NCI-H526 (cell line): Measurements from ENCODE around the gene IRAK3.
"Not testable (repeated sequence)": the region's sequence is repeated elsewhere in the genome, so short reads cannot be mapped to it uniquely, and the experiment has no call there.

ENCODE experiments used
- DNase-seq, 2 experiments: peaks; one replicate each; lab custom pipeline; 2025; lab: John Stamatoyannopoulos, UW

Gene IRAK3

DNA sequence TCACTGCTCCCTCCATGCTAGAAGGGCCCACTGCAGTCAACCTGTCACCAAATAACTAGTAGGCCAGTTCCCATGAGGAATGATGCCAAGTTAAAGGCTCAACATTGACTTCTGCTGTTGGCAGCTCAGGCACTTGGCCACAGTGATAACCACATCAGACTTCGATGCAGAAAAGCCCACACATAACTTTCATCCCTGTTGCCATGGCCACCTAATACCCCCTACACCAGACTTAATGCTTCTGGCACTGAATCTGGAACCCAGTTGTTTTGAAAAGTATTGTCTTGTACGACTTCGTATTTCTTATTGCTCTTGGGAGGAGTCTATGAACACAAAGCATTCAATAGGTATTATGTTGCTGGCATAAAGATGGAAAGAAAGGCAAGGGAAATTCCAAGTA, 69.0 kb downstream of the IRAK3 start:
- DNase-seq = no peak

DNA sequence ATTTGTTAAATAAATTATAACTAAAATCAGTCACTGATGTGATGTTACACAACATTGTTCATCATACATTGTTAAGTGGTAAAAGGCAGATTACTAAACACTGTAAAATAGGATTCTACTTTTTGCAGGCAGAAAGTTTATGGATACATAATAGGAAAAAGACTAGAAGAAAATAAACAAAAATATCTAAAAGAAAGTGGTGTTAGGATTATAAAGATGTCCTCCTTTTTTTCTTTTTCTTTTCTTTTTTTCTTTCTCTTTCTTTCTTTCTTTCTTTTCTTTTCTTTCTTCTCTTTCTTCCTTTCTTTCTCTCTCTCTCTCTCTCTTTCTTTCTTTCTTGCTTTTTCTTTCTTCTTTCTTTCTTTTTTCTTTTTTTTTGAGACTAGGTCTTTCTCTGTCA, 73.7 kb downstream of the IRAK3 start:
- no peak for DNase-seq

DNA sequence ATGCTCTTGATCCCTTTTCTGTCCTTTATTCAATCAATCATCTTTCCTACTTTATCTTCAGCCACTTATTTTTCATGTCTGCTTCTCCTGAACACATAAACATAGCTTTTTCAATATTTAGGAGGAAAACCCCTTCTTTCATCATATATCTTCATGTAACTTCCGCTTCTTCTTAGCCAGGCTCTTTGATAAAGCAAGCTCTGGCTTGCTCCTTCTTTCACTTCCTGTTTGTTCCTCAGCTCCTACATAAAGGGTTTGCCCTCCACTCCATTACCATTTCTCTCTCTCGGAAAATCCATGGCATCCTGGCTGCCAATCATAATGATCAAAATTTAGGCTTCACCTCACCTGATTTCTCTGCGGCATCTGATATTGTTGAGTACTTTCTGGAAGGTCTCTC, 79.5 kb downstream of the IRAK3 start:
- no peak for DNase-seq

DNA sequence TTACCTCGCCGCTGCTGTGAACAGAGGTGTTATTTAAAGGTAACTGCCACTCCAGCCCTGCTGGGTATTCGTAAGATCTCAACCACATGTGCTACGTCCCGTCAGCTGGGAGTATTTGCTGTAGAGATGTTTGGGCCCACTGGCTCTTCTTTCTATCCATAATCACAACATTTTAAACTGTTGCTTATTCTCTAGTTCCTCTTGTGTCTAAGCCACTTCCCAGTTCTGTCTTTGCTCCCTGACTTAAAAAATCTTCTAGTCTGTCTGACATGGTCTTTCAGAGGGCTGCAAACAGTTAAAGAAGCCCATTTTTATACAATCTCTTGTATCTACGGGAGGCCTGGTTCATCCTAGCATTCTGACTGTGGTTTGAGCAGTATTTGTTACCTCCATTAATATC, 80.1 kb downstream of the IRAK3 start:
- DNase-seq = no peak

DNA sequence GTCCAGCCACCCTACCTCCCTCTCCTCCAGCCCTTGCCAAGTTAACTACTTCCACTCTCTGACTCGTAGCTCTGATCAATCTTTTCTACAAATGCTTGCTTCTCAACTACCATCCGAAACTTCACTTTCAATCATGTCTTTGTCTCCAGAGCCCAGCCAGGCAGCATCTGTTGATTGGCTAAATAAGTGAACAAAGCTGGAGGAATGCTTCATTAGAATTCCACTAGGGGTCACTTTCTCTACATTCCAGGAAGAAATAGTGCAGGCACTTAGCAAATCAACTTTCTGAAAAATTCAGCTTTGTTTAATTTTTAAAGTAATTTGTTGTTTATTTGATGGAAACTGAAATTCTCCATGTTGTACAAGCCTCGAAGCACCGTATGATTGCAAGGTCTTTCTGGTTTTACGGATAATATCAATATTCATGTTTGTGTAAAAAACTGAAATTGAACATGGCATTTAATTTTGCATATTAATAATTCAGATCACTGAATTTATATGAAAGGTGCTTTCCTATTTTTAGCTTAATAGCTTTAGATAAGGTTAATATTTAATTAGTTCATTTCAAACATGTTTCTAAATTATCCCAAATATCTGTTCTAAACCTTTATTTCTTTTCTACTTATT, 80.9 kb downstream of the IRAK3 start:
- peak; percentile 5 to 62 for DNase-seq

DNA sequence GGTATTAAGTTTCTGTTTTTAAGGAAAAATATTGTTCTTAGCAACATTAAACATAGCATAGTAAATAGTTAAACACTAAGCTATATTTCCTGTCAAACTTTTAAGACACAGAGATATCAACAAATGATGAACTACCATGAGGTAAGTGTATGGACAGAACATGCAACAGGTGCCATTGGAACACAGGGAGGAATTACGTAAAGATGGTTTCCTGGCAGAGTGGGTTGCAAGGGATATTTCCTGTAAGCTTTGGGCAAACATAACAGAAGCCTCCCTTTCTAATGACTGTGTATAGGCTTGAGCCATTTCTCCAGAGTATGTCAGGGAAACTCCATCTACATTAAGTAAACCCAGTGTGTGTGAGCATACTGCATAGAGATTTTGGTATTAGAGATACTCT, 81.6 kb downstream of the IRAK3 start:
- no peak for DNase-seq

DNA sequence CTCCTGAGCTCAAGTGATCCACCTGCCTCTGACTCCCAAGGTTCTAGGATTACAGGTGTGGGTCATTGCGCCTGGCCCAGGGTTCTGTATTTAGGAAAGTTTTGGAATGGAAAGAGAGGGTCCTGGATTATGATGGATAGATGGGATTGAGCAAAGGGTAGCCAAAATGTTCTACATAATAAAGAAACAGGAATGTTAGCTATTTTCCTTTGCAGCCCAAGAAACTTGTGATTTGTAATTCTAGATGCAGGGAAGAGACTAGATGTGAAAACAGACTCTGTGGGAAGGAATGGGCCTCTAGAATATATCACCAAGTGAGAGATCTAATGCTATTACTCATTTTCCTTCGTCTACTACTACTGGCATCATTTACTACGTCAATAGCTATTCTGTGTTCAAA, 83.6 kb downstream of the IRAK3 start:
- no peak for DNase-seq

DNA sequence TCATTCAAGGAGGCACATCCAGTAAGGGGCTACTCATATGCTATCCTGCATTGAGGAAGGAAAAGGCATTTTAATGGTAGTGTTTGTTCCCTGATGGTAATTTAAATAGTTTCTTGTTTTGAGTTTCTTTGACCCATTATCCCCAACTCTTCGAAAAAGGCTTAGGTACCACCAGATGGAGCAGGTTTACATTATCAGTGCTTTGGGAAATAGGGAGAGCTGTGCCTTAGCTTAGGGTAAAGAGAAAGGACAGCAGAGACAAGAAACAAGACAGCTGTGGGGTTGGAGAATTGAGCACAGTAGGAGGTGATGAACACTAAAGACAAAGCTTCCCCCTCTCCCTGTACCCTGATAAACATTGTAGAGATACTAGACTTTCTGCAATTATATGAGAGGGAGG, 84.1 kb downstream of the IRAK3 start:
- no peak for DNase-seq

DNA sequence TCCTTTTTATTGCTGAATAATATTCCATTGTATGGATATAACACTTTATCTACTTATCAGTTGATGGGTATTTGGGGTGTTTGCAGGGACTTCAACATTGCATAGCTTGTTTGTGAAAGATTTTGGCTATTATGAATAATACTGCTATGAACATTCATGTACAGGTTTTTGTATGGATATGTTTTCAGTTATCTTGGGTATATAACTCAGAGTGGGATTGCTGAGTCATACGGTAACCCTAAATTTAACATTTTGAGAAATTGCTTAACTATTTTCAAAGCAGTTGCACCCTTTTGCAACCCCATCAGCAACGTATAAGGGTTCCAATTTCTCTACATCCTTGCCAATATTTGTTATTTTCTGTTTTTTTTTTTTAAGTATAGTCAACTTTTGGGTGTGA, 86.0 kb downstream of the IRAK3 start:
- no peak for DNase-seq

DNA sequence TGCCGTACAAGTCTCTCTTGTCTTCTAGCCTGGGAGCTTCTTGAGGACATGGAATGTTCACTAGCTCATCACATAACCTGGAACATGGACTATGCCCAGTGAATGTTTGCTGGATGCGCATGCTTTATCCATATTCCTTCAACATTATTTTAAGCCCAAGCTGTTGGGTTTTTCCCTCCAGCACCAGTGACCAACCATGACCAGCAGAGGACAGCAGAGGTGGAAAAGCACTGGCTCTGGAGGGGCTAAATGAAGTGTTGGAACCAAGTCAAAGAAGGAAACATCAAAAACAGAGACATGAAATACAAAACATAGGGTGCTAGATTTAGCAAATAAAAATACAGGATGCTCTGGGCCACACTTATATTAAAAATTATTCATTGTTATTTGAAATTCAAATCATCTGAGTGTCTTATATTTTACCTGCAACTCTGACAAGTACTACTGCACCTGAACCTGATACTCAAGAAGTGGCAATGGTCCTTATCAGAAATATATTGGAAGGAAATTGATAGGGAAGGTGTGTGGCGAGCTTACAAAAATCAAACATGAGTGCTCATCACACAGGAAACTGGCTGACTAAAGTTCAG, 90.2 kb downstream of the IRAK3 start:
- DNase-seq = peak in 1 of 2 experiments; percentile 22

DNA sequence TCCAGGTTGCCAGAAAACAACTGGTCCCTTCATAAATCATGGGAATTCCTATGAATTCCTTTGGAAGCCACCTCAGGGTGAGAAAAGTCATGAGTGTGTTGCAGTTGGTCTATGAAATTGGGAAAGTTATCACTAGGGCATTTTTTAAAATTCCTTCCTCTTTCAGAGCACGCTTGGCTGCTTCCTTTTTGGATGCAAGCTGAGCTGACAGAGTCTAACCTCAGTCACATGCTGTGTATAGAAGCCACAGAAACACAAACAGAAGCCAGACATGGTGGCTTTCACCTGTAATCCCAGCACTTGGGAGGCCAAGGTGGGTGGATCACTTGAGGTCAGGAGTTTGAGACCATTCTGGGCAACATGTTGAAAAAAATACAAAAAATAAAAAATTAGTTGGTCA, 91.5 kb downstream of the IRAK3 start:
- no peak for DNase-seq

DNA sequence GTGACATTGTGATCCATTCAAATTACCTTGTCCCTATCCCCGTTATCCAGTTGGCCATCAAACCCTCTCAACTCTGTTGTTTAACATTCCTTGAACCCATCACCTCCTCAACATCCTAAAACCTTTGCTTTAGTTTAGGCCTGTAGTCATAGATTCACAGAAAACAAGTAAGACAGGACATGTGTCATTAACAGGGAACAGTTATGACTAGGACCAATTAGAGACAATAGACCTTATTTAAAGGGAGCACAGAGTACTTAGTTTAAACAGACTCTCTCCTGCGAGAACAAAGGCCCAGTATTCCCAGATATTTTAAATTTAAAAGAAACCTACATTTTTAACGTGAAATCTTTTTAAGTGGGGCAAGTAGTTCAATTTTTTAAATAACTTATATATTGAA, 93.2 kb downstream of the IRAK3 start:
- DNase-seq = no peak

DNA sequence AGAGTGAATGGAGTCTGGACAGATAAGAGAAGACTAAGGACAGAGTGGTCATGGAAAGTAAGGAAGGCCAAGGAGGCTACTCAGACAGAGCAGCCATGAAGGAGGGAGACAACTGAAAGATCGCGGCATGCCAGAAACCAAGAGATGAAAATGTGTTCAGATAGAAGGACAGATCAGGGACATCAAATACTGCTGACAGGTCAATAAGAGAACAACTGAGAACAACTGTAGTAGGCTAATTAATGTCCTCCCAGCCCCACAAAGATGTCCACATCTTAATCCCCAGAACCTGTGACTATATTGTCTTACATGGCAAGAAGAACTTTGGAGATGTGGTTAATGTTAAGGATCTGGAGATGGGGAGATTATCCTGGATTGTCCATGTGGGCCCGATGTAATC, 98.3 kb downstream of the IRAK3 start:
- DNase-seq = no peak

DNA sequence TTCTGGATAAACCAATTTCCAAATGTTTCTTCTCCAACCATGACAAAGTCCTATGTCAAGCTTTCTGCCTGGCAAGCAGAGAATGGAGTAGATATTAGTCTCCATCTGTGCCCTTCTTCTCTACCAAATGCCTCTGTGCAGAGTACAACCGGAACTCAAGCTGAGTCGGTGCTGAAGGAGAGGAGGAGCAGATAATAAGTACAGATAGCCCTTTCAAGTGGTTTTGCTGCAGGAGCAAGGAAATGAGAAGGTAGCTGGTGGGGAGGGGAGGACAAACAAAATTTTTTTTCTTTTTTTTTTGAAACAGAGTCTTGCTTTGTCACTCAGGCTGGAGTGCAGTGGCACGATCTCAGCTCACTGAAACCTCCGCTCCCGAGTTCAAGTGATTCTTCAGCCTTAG, 99.1 kb downstream of the IRAK3 start:
- DNase-seq = no peak

DNA sequence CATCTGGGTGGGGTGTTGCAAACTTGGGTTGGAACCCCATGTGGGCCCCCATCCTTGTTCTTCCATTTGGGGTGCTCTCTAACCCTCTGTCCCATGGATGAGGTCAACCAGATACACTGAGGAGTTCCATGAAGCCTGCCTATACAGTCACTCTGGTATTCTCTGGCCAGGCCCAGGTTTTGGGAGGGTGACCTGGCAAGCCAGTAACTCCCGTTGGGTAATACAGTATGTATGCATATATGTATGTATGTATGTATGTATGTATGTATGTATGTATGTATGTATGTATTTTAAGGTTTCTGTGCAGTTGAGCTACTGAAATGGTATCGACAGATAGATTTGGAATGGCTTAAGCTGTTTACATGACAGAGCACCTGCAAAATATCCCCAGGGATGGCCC, 100.5 kb downstream of the IRAK3 start:
- no peak for DNase-seq

DNA sequence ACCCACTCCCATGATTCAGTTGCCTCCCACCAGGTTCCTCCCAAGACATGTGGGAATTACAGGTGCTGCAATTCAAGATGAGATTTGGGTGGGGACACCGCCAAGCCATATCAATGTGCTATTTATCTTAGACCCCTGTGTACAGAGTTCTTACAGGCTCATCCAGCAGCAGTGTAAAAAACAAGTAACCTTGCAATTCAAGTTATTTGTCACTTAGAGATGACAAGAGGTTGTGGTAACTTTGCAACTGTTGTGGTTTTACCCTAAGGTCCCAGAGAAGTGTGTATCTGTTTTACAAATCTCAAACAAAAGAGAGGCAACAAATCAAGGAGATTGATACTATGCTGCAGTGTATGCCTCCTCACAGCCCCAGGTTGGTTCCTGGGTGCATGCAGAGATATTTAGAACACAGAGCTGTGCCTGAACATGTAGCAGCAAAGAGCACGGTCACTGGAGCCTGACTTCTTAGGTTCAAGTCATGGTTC, 101.7 kb downstream of the IRAK3 start:
- no peak for DNase-seq

DNA sequence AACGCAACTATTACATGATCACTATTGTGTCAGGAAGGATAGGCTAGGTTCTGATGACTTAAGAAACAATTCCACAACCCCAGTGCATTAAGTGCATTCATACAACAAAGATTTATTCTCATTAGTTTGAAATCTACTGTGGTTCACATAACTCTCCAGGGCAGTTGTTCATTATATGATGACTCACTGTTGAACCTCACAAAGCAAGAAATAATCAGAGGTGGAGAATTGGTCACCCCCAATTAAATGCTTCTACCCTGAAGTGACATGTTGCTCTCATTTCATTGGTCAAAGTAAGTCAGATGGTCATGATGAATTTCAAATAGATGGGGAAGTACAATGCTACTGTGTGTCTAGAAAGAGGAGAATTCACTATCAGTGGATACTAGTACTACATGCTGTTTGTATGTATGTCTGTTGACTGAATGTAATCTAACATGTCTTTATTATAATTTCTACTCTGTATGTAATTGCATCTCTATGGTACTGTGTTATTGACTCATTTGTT, 107.2 kb downstream of the IRAK3 start:
- DNase-seq = no peak

DNA sequence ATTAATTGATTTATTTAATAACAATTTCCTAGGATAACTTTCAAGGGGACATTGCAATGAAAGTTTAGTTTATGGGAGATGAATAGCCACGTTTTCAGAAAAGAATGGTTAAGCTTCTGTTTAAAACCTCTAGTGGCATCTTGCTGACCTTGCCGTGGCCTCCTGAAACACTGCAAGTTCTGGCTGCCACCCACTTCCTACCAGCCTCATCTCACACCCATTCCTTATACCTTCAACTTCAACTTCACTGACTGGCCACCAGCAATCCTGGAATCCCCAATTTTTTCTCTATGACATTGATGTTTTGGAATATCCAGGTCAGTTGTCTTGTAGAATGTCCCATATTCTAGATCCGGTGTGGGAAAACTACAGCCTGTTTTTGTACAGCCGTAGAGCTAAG, 108.1 kb downstream of the IRAK3 start:
- no peak for DNase-seq

DNA sequence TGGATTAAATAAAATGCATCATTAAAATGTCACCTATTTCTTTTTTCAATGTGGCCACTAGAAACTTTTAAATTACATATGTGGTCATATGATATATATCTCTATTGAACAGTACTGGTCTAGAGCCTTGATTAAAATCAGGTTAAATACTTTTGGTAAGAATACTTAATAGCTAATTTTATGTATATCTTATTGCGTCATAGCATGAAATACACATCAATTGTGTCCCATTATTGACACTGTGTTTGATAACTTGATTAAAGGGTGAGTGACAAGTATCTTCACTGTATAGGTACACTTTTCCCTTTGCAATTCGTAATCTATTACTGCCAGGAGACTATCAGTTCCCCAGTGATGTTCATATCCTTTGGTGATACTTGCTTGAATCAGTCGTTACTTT, 108.9 kb downstream of the IRAK3 start:
- no peak for DNase-seq

DNA sequence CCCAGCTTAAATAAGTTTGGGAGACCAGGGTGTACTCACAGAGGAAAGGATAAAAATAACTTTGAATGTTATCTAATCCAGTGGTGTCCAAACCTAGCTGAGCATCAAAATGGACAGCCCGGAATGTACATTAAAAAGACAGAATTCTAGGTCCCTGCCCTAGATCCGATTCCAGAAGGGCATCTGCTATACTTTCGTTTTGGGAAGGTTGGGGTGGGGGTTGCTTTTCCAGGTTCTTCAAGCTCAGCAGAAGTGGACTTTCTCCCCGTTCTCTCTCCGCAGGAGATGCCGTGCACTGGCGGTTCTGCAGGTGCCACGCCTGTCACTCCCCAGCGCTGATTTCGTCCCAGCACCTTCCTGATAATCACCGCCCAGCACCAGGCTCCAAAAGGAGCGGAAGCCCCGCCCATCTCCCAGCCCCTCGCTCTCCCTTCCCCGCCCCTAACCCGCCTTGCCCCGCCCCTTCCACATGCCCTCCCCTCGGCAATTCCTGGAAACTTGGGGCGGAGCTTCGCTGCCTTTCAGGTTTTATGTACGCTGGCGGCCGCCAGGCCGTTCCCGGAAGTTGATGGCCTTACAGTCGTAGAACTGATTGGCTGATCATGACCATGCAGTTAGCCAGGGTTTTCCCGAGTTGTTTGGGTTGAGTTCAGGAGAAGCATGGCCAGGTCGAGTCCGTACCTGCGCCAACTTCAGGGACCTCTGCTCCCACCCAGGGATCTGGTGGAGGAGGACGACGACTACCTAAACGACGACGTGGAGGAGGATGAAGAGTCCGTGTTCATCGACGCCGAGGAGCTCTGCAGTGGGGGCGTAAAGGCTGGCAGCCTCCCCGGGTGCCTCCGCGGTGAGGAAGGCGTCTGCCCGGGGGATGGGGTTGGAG, 113.2 kb downstream of the IRAK3 start, which contains the start of gene HELB:
HELB (plus strand) TSS at position 550 of the 883 bp plus-strand sequence; CDS start at position 661, 111 bp downstream.
- DNase-seq = peak; percentile 94 to 98

DNA sequence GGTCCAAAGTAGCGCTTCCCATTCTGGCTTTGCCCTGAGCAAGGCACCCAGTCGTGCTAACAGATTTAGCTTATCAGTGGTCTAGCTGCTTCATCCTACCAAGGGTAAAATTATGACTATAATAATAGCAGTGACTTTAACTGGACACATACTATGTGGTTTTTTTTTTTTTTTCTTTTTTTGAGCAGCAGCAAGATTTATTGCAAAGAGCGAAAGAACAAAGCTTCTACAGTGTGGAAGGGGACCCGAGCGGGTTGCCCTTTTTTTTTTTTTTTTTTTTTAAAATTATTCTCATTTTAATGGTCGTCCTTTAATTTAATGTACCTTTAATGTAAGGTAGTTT, 113.8 kb downstream of the IRAK3 start:
- no peak for DNase-seq

DNA sequence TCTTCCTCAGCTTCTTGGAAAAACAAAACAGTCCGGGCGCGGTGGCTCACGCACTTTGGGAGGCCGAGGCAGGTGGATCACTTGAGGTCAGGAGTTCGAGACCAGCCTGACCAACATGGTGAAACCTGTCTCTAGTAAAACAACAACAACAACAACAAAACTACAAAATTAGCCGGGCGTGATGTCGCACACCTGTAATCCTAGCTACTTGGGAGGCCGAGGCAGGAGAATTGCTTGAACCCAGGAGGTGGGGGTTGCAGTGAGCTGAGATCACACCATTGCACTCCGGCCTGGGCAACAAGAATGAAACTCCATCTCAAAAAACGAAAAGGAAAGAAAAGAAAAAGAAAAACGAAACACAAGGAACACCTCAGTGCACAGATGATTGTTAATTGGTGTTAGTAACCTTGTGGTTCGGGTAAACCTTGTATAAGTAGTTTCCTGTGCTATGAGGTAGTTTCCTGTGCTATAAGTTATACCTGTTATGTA, 114.3 kb downstream of the IRAK3 start:
- DNase-seq = not testable (repeated sequence)
